Thyroid gland (tissue), 4 donors: ENCODE results near the gene RALGPS2. TPM values are rescaled to one million over a fixed set of nuclear protein-coding genes. Genes with fewer than 3 reads are reported as not detected.
"Not testable (repeated sequence)": the region's sequence is repeated elsewhere in the genome, so short reads cannot be mapped to it uniquely, and the experiment has no call there.

Experiments used
- DNase-seq, 2 donors: peaks; one replicate each; pipeline ENCODE4 v3.0.0-alpha.2; 2019
- H3K27ac ChIP-seq, 3 donors: fragments of 200-600 bp; sonication (generic); 1 replicate in 2 of 3; 2 replicates in 1 of 3; pipeline ENCODE4 v1.5.1; 2016 to 2019; ENCODE audit warnings: mild to moderate bottlenecking in 1 of 3, moderate library complexity in 1 of 3
- H3K27me3 ChIP-seq: fragments of 200-600 bp; sonication (generic); one replicate; pipeline ENCODE4 v1.5.1; 2019
- H3K36me3 ChIP-seq, 2 donors: fragments of 200-600 bp; sonication (generic); one replicate each; pipeline ENCODE4 v1.5.1; 2016 to 2019
- H3K4me1 ChIP-seq, 2 donors: fragments of 200-600 bp; sonication (generic); one replicate each; pipeline ENCODE4 v1.5.1; 2017 to 2019
- H3K4me3 ChIP-seq, 3 donors: fragments of 200-600 bp; sonication (generic); replicated peaks in 1 of 3; 1 replicate in 2 of 3; 2 replicates in 1 of 3; pipeline ENCODE4 v1.5.1; 2016; ENCODE audit warnings: mild to moderate bottlenecking in 1 of 3
- H3K9me3 ChIP-seq: fragments of 200-600 bp; sonication (generic); one replicate; pipeline ENCODE4 v1.5.1; 2017
- POLR2A ChIP-seq, 2 donors: fragments of 450-650 bp; IDR thresholded peaks; one replicate each; pipeline ENCODE4 v1.6.1; 2017; ENCODE audit warnings: antibody characterized with exemption in 2 of 2, mild to moderate bottlenecking in 2 of 2, moderate library complexity in 1 of 2
- WGBS, 2 donors: methylation state at CpG; one replicate each; pipeline ENCODE4 v1.1.5; 2017; 5-methylcytosine and 5-hydroxymethylcytosine counted together
- intact Hi-C: fragments of 100-400 bp; cut with DNase I; formaldehyde crosslinking; loops from one replicate; pipeline ENCODE4 v1.15.1; 2023
- total RNA-seq, 4 donors: library from RNA; depleted of rRNA; stranded (reverse); fragments of >200 nt; gene quantifications; one replicate each; pipeline ENCODE4 v1.2.3, GENCODE V29; 2016
- TF ChIP-seq, protein P1 (sequence below), 6 experiments: fragments of 200-600 bp in 3 of 6; fragments of 450-650 bp in 3 of 6; sonication (generic) in 3 of 6; IDR thresholded peaks; one replicate each; pipeline ENCODE4 v1.5.1; 2016 to 2019; ENCODE audit warnings: antibody characterized with exemption in 6 of 6, mild to moderate bottlenecking in 2 of 6, inconsistent platforms in 1 of 6, moderate library complexity in 1 of 6

Gene RALGPS2
- total RNA-seq, 4 donors from 2014 or later = 15.3 to 31.4 (median 17.7) TPM

DNA sequence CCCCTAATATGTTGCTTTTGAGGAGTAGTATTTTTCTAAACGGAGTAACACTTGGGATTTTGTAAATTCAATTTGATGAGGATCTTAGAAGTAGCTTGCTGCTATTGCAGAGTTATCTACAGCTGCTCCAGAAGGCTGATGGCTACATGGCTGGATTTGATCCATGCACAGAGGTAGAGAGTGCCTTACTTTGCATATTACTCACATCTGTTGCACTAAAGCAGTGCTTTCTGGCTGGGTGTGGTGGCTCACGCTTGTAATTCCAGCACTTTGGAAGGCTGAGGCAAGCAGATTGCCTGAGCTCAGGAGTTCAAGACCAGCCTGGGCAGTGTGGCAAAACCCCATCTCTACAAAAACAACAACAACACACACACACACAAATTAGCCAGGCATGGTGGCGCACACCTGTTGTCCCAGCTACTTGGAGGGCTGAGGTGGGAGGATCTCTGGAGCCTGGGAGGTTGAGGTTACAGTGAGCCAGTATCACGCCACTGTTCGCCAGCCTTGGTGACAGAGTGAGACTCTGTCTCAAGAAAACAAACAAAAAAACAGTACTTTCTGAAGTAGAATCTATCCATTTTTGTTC is 24.6 kb downstream of the RALGPS2 start:
- intact Hi-C loops = no loop called here
- Histone ChIP-seq H3K27me3 (no peaks in the 10 kb centered on the region), H3K4me1 (no peaks in the 10 kb centered on the region), H3K9me3 (no peaks in the 10 kb centered on the region), H3K4me3 (no peak overlapping the region), H3K36me3 (no peaks in the 10 kb centered on the region), H3K27ac (no peak overlapping the region)
- no peak for TF ChIP-seq POLR2A (IDR thresholded peaks at IDR 0.05)
- WGBS, 2 donors = 97 to 98% methylated on average over 5 of the region's 5 CpGs
- DNase-seq = no peak

DNA sequence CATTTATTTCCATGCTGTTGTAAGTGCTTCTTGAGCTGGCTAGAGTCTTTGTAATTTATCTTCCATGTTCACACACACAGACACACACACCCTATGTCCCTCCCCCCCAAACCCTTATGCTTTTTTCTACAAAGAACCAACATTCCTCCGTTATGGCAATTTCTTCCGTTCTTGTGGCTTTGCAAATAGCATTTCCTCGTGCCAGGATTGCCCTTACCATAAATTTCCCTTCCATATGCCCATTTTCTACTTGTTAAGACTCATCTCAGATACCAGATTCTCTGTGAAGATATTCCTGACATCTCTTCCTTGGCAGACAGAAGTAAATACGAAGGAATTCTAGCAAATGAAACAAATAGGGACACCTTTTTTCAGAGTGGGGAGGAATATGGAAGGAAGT is 26.0 kb downstream of the RALGPS2 start:
- no peaks in the 10 kb centered on the region for H3K4me1 ChIP-seq
- no peaks in the 10 kb centered on the region for H3K36me3 ChIP-seq
- TF ChIP-seq, protein P1, sequence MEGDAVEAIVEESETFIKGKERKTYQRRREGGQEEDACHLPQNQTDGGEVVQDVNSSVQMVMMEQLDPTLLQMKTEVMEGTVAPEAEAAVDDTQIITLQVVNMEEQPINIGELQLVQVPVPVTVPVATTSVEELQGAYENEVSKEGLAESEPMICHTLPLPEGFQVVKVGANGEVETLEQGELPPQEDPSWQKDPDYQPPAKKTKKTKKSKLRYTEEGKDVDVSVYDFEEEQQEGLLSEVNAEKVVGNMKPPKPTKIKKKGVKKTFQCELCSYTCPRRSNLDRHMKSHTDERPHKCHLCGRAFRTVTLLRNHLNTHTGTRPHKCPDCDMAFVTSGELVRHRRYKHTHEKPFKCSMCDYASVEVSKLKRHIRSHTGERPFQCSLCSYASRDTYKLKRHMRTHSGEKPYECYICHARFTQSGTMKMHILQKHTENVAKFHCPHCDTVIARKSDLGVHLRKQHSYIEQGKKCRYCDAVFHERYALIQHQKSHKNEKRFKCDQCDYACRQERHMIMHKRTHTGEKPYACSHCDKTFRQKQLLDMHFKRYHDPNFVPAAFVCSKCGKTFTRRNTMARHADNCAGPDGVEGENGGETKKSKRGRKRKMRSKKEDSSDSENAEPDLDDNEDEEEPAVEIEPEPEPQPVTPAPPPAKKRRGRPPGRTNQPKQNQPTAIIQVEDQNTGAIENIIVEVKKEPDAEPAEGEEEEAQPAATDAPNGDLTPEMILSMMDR (IDR thresholded peaks at IDR 0.05) = no peak
- no peak for TF ChIP-seq POLR2A (IDR thresholded peaks at IDR 0.05)
- WGBS, 2 donors = 82 to 87% methylated on average over 4 of the region's 4 CpGs
- no peaks in the 10 kb centered on the region for H3K27me3 ChIP-seq
- no peak for DNase-seq
- H3K27ac ChIP-seq = no peak overlapping the region
- H3K4me3 ChIP-seq = no peak overlapping the region
- no peaks in the 10 kb centered on the region for H3K9me3 ChIP-seq
- intact Hi-C loops = no loop called here

DNA sequence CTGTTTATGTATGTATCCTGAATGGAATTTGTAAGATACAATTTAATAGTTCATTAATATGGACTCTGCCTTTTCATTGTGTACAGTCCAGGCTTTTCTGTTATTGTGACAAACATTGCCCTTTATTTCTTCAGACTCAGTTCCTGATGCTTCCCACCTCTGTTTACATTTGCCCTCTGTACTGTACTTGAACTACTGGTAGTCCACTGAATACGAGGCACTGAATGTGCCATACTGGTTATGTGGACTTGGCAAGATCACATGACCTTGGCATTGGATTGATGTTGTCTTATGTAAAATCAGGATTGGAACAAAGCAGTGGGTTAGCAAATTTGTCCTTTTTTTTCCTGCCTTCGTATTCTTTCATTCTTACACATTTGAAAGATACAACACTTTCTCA is 27.8 kb downstream of the RALGPS2 start:
- no peak for DNase-seq
- no peaks in the 10 kb centered on the region for H3K27me3 ChIP-seq
- TF ChIP-seq POLR2A (IDR thresholded peaks at IDR 0.05) = no peak
- TF ChIP-seq, protein P1 (IDR thresholded peaks at IDR 0.05) = no peak
- H3K27ac ChIP-seq = no peak overlapping the region
- no peaks in the 10 kb centered on the region for H3K4me1 ChIP-seq
- intact Hi-C loops = loop anchor here (2.0 kb wide), 1 partner anchor 210 kb away; no protein-coding TSS in a partner anchor
- 63 to 64% methylated on average over 2 of the region's 2 CpGs for WGBS, 2 donors
- no peaks in the 10 kb centered on the region for H3K36me3 ChIP-seq
- H3K9me3 ChIP-seq = no peaks in the 10 kb centered on the region
- no peak overlapping the region for H3K4me3 ChIP-seq

DNA sequence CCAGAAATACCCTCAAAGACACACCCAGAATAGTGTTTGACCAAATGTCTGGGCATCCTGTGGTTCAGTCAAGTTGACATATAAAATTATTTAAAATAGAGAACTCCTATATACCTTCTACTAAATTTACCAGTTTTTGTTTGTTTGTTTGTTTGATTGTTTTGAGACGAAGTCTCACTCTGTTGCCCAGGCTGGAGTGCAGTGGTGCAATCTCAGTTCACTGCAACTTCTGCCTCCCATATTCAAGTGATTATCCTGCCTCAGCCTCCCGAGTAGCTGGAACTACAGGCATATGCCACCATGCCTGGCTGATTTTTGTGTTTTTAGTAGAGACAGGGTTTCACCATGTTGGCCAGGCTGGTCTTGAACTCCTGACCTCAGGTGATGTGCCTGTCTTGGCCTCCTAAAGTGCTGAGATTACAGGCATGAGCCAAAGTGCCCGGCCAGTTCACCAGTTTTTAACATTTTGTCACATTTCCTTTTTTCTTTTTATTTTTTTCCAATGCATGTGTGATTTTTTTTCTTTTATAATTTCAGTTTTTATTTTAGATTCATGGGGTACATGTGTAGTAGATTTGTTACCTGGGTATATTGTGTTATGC is 29.7 kb downstream of the RALGPS2 start:
- H3K36me3 ChIP-seq, H3K4me1 ChIP-seq, DNase-seq, H3K27me3 ChIP-seq, H3K4me3 ChIP-seq, H3K9me3 ChIP-seq, H3K27ac ChIP-seq, intact Hi-C loops: not testable (repeated sequence)
- 86 to 95% methylated on average over 3 of the region's 3 CpGs for whole genome bisulfite sequencing, 2 donors

DNA sequence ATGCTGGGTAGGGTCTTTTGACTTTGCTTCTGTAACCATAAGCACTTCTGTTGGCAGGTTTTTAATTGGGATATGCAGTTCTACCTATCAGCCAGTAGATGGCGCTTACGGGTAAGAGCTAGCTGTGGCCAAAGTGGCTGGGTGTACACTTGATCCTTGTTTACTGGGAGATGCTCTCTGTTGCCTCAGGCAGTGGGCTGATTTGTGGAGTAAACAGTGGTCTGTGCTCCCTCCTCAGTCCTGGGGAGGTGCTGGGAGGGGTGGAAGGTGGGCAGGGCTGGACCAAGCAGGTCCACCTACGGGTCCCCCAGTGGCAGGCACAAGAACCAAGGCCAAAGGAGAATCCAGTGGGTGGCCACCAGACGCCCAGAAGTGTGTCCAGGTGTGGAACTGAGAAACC is 43.4 kb downstream of the RALGPS2 start:
- WGBS, 2 donors = 54 to 59% methylated on average over 3 to 4 of the region's 4 CpGs
- H3K36me3 ChIP-seq = no peaks in the 10 kb centered on the region
- TF ChIP-seq, protein P1 (IDR thresholded peaks at IDR 0.05) = peak; percentile 45 to 73 (median 54)
- no peak for TF ChIP-seq POLR2A (IDR thresholded peaks at IDR 0.05)
- H3K9me3 ChIP-seq = no peaks in the 10 kb centered on the region
- no peaks in the 10 kb centered on the region for H3K4me1 ChIP-seq
- no peak overlapping the region for H3K27ac ChIP-seq
- DNase-seq = no peak
- intact Hi-C loops = no loop called here
- H3K27me3 ChIP-seq = no peaks in the 10 kb centered on the region
- no peak overlapping the region for H3K4me3 ChIP-seq

DNA sequence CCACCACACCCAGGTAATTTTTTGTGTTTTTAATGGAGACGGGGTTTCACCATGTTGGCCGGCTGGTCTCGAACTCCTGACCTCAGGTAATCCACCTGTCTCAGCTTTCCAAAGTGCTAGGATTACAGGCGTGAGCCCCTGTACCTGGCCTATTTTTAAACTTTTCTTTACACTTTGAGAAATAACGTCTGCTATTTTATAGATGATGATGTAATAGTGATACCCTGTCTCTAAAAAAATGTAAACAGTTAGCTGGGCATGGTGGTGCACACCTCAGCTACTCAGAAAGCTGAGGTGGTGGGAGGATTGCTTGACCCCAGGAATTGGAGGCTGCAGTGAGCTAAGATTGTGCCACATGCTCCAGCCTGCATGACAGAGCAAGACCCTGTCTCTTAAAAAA is 47.9 kb downstream of the RALGPS2 start:
- 96 to 97% methylated on average over 5 of the region's 5 CpGs for WGBS, 2 donors
- intact Hi-C loops = loop anchor here (5.0 to 10.0 kb wide), 2 partner anchors 229 to 602 kb away; no protein-coding TSS in a partner anchor
- no peaks in the 10 kb centered on the region for H3K9me3 ChIP-seq
- H3K36me3 ChIP-seq = no peaks in the 10 kb centered on the region
- TF ChIP-seq, protein P1 (IDR thresholded peaks at IDR 0.05) = no peak
- no peak for TF ChIP-seq POLR2A (IDR thresholded peaks at IDR 0.05)
- DNase-seq = no peak
- no peak overlapping the region for H3K4me3 ChIP-seq
- H3K27me3 ChIP-seq = no peaks in the 10 kb centered on the region
- no peak overlapping the region for H3K27ac ChIP-seq
- H3K4me1 ChIP-seq = peaks cover 0 to 5% of the 10 kb centered on the region in 2 donors
